ENCODE results near the gene BABAM2. TPM values are rescaled to one million over a fixed set of nuclear protein-coding genes. Genes with fewer than 3 reads are reported as not detected.

BABAM2 gene
- total RNA-seq, 1 experiment from 2014 or later = 43.5 TPM

- BruUV-seq (replicated peaks) = no TSS peak
- Mint-ChIP-seq H3K27me3 (ENCODE audit: unreplicated experiment) (no peaks in the 10 kb centered on the region), H3K4me3 (ENCODE audit: low read depth, unreplicated experiment) (no peak overlapping the region), H3K36me3 (ENCODE audit: insufficient read depth, unreplicated experiment) (peaks cover 8% of the 10 kb centered on the region), H3K9me3 (ENCODE audit: low read depth, unreplicated experiment) (no peaks in the 10 kb centered on the region), H3K27ac (ENCODE audit: unreplicated experiment) (peak overlapping the region; percentile 89), H3K4me1 (ENCODE audit: low read depth, unreplicated experiment) (peaks cover 76% of the 10 kb centered on the region)
- CTCF ChIA-PET = no interaction called here
- no peak for DNase-seq
- no peak for TF ChIP-seq CTCF (IDR thresholded peaks at IDR 0.05; ENCODE audit: unreplicated experiment)
- intact Hi-C loops (cut with micrococcal nuclease; ENCODE audit: unreplicated experiment) = loop anchor here (10.0 kb wide), 1 partner anchor 438 kb away; the partner anchor contains the start of gene FOSL2
These were observed 66.4 kb downstream of the BABAM2 start for GRCh38 chr2:27956888-27957287.

GRCh38 chr2:27958711-27959378, 68.3 kb downstream of the BABAM2 start:
- no peaks in the 10 kb centered on the region for H3K9me3 Mint-ChIP-seq (ENCODE audit: low read depth, unreplicated experiment)
- no TSS peak for BruUV-seq (replicated peaks)
- no peak overlapping the region for H3K27ac Mint-ChIP-seq (ENCODE audit: unreplicated experiment)
- peaks cover 8% of the 10 kb centered on the region for H3K36me3 Mint-ChIP-seq (ENCODE audit: insufficient read depth, unreplicated experiment)
- H3K4me3 Mint-ChIP-seq (ENCODE audit: low read depth, unreplicated experiment) = no peak overlapping the region
- intact Hi-C loops (cut with micrococcal nuclease; ENCODE audit: unreplicated experiment) = loop anchor here (10.0 kb wide), 1 partner anchor 436 kb away; the partner anchor contains the start of gene FOSL2
- H3K27me3 Mint-ChIP-seq (ENCODE audit: unreplicated experiment) = no peaks in the 10 kb centered on the region
- TF ChIP-seq CTCF (IDR thresholded peaks at IDR 0.05; ENCODE audit: unreplicated experiment) = no peak
- DNase-seq = no peak
- CTCF ChIA-PET = interaction anchor here (0.6 kb wide), 1 partner anchor 276 kb away, joined by 5 read pairs; no protein-coding TSS in a partner anchor
- H3K4me1 Mint-ChIP-seq (ENCODE audit: low read depth, unreplicated experiment) = peaks cover 67% of the 10 kb centered on the region

GRCh38 chr2:27959496-27959895, 69.0 kb downstream of the BABAM2 start:
- CTCF ChIA-PET = interaction anchor here (0.6 kb wide), 1 partner anchor 277 kb away, joined by 5 read pairs; no protein-coding TSS in a partner anchor
- no peak overlapping the region for H3K4me3 Mint-ChIP-seq (ENCODE audit: low read depth, unreplicated experiment)
- no peak for DNase-seq
- H3K4me1 Mint-ChIP-seq (ENCODE audit: low read depth, unreplicated experiment) = peaks cover 60% of the 10 kb centered on the region
- H3K36me3 Mint-ChIP-seq (ENCODE audit: insufficient read depth, unreplicated experiment) = peaks cover 8% of the 10 kb centered on the region
- TF ChIP-seq CTCF (IDR thresholded peaks at IDR 0.05; ENCODE audit: unreplicated experiment) = no peak
- BruUV-seq (replicated peaks) = no TSS peak
- peak overlapping the region; percentile 8 for H3K27ac Mint-ChIP-seq (ENCODE audit: unreplicated experiment)
- peaks cover 5% of the 10 kb centered on the region for H3K9me3 Mint-ChIP-seq (ENCODE audit: low read depth, unreplicated experiment)
- intact Hi-C loops (cut with micrococcal nuclease; ENCODE audit: unreplicated experiment) = loop anchor here (10.0 kb wide), 1 partner anchor 435 kb away; the partner anchor contains the start of gene FOSL2
- no peaks in the 10 kb centered on the region for H3K27me3 Mint-ChIP-seq (ENCODE audit: unreplicated experiment)

GRCh38 chr2:27960237-27960912, 69.8 kb downstream of the BABAM2 start:
- intact Hi-C loops (cut with micrococcal nuclease; ENCODE audit: unreplicated experiment) = no loop called here
- Mint-ChIP-seq H3K27ac (ENCODE audit: unreplicated experiment) (no peak overlapping the region), H3K9me3 (ENCODE audit: low read depth, unreplicated experiment) (peaks cover 5% of the 10 kb centered on the region), H3K4me1 (ENCODE audit: low read depth, unreplicated experiment) (peaks cover 52% of the 10 kb centered on the region), H3K4me3 (ENCODE audit: low read depth, unreplicated experiment) (no peak overlapping the region), H3K36me3 (ENCODE audit: insufficient read depth, unreplicated experiment) (peaks cover under 1% of the 10 kb centered on the region), H3K27me3 (ENCODE audit: unreplicated experiment) (no peaks in the 10 kb centered on the region)
- TF ChIP-seq CTCF (IDR thresholded peaks at IDR 0.05; ENCODE audit: unreplicated experiment) = no peak
- DNase-seq = no peak
- CTCF ChIA-PET = interaction anchor here (0.5 to 0.7 kb wide), 3 partner anchors 13 to 891 kb away, joined by 3 read pairs; no protein-coding TSS in a partner anchor
- no TSS peak for BruUV-seq (replicated peaks)
